Thymus (tissue), 11 donors: ENCODE data around the gene MAGI2. TPM values are rescaled to one million over a fixed set of nuclear protein-coding genes. Genes with fewer than 3 reads are reported as not detected.
"Not testable (repeated sequence)": the region's sequence is repeated elsewhere in the genome, so short reads cannot be mapped to it uniquely, and the experiment has no call there.

Experiments used
- DNase-seq, 9 donors: peaks; one replicate each; pipeline ENCODE4 v3.0.0-alpha.2; 2013; ENCODE audit warnings: low spot score in 9 of 9, low read depth in 6 of 9, missing footprints in 1 of 9
- H3K27ac ChIP-seq, 2 donors: one replicate each; pipeline ENCODE4 v1.5.1; 2013; ENCODE audit warnings: control low read depth in 1 of 2, low read depth in 1 of 2, low read length in 1 of 2, mild to moderate bottlenecking in 1 of 2, moderate library complexity in 1 of 2
- H3K27me3 ChIP-seq, 2 donors: one replicate each; pipeline ENCODE4 v1.5.1; 2013; ENCODE audit warnings: low read length in 1 of 2; ENCODE audit not compliant: control insufficient read depth in 2 of 2, insufficient read depth in 1 of 2
- H3K36me3 ChIP-seq, 2 donors: one replicate each; pipeline ENCODE4 v1.5.1; 2013; ENCODE audit warnings: low read length in 1 of 2, mild to moderate bottlenecking in 1 of 2, moderate library complexity in 1 of 2; ENCODE audit not compliant: control insufficient read depth in 2 of 2, insufficient read depth in 2 of 2
- H3K4me1 ChIP-seq, 2 donors: one replicate each; pipeline ENCODE4 v1.5.1; 2013; ENCODE audit warnings: low read length in 2 of 2; ENCODE audit not compliant: control insufficient read depth in 2 of 2, insufficient read depth in 2 of 2
- H3K4me3 ChIP-seq, 2 donors: one replicate each; pipeline ENCODE4 v1.5.1; 2013; ENCODE audit warnings: low read length in 2 of 2, control low read depth in 1 of 2, mild to moderate bottlenecking in 1 of 2
- H3K9me3 ChIP-seq, 2 donors: one replicate each; pipeline ENCODE4 v1.5.1; 2013; ENCODE audit warnings: low read length in 1 of 2, mild to moderate bottlenecking in 1 of 2; ENCODE audit not compliant: control insufficient read depth in 2 of 2, insufficient read depth in 1 of 2
- WGBS: extraction: QIAGEN DNeasy Blood & Tissue Kit; methylation state at CpG from one replicate; pipeline ENCODE4 v1.1.7; 2013; 5-methylcytosine and 5-hydroxymethylcytosine counted together
- polyA plus RNA-seq: library from polyadenylated mRNA; stranded (reverse); fragments of 200-250 nt; gene quantifications from one replicate; pipeline ENCODE4 v1.2.3, GENCODE V29; 2013
- total RNA-seq: library from RNA; stranded (reverse); fragments of 120-200 nt; gene quantifications from one replicate; pipeline ENCODE4 v1.2.4, GENCODE V29; 2013
- donor health status: healthy.

The MAGI2 gene
- total and polyA plus RNA-seq, 2 donors = 0.42 to 1.7 TPM

GRCh38 chr7:78983483-78983882, 470.0 kb downstream of the MAGI2 start:
- H3K27ac ChIP-seq = no peak overlapping the region
- DNase-seq = no peak
- no peaks in the 10 kb centered on the region for H3K4me1 ChIP-seq
- H3K27me3 ChIP-seq = no peaks in the 10 kb centered on the region
- H3K4me3 ChIP-seq = no peak overlapping the region
- no peaks in the 10 kb centered on the region for H3K36me3 ChIP-seq
- no peaks in the 10 kb centered on the region for H3K9me3 ChIP-seq

GRCh38 chr7:78970440-78970916, 483.0 kb downstream of the MAGI2 start:
- Histone ChIP-seq H3K4me1 (no peaks in the 10 kb centered on the region), H3K4me3 (no peak overlapping the region), H3K9me3 (no peaks in the 10 kb centered on the region), H3K36me3 (no peaks in the 10 kb centered on the region), H3K27me3 (no peaks in the 10 kb centered on the region), H3K27ac (no peak overlapping the region)
- DNase-seq = no peak

- H3K9me3 ChIP-seq = no peaks in the 10 kb centered on the region
- H3K4me3 ChIP-seq = no peak overlapping the region
- no peak for DNase-seq
- H3K4me1 ChIP-seq = no peaks in the 10 kb centered on the region
- H3K27me3 ChIP-seq = no peaks in the 10 kb centered on the region
- 92% methylated on average over 11 of the region's 11 CpGs for WGBS
- H3K27ac ChIP-seq = no peak overlapping the region
- H3K36me3 ChIP-seq = no peaks in the 10 kb centered on the region
These were observed 484.5 kb downstream of the MAGI2 start for GRCh38 chr7:78968951-78969350.

- not testable (repeated sequence) for H3K27ac ChIP-seq, H3K4me3 ChIP-seq, H3K9me3 ChIP-seq, DNase-seq, H3K27me3 ChIP-seq, H3K4me1 ChIP-seq, H3K36me3 ChIP-seq
- 96% methylated on average over 2 of the region's 2 CpGs for WGBS
These were observed 485.9 kb downstream of the MAGI2 start for GRCh38 chr7:78967561-78967960.

- H3K27ac ChIP-seq = no peak overlapping the region
- no peak for DNase-seq
- no peaks in the 10 kb centered on the region for H3K4me1 ChIP-seq
- 92% methylated on average over 2 of the region's 2 CpGs for WGBS
- H3K36me3 ChIP-seq = no peaks in the 10 kb centered on the region
- H3K9me3 ChIP-seq = no peaks in the 10 kb centered on the region
- no peaks in the 10 kb centered on the region for H3K27me3 ChIP-seq
- no peak overlapping the region for H3K4me3 ChIP-seq
These were observed 486.4 kb downstream of the MAGI2 start for GRCh38 chr7:78967046-78967445.

GRCh38 chr7:78959477-78959876, 494.0 kb downstream of the MAGI2 start:
- H3K9me3 ChIP-seq = no peaks in the 10 kb centered on the region
- no peaks in the 10 kb centered on the region for H3K36me3 ChIP-seq
- no peaks in the 10 kb centered on the region for H3K27me3 ChIP-seq
- no peak overlapping the region for H3K27ac ChIP-seq
- no peaks in the 10 kb centered on the region for H3K4me1 ChIP-seq
- WGBS = 96% methylated on average over 5 of the region's 5 CpGs
- DNase-seq = no peak
- no peak overlapping the region for H3K4me3 ChIP-seq

GRCh38 chr7:78955329-78955728, 498.1 kb downstream of the MAGI2 start:
- no peaks in the 10 kb centered on the region for H3K27me3 ChIP-seq
- H3K4me3 ChIP-seq = no peak overlapping the region
- 96% methylated on average over 1 of the region's 1 CpG for WGBS
- no peak overlapping the region for H3K27ac ChIP-seq
- H3K4me1 ChIP-seq = no peaks in the 10 kb centered on the region
- H3K9me3 ChIP-seq = no peaks in the 10 kb centered on the region
- no peak for DNase-seq
- H3K36me3 ChIP-seq = no peaks in the 10 kb centered on the region

GRCh38 chr7:78953726-78954363, 499.6 kb downstream of the MAGI2 start:
- no peak overlapping the region for H3K27ac ChIP-seq
- no peaks in the 10 kb centered on the region for H3K9me3 ChIP-seq
- no peaks in the 10 kb centered on the region for H3K36me3 ChIP-seq
- no peaks in the 10 kb centered on the region for H3K4me1 ChIP-seq
- H3K4me3 ChIP-seq = no peak overlapping the region
- no peak for DNase-seq
- WGBS = 90% methylated on average over 5 of the region's 5 CpGs
- H3K27me3 ChIP-seq = no peaks in the 10 kb centered on the region

- Histone ChIP-seq H3K9me3 (no peaks in the 10 kb centered on the region), H3K27me3 (no peaks in the 10 kb centered on the region), H3K4me3 (no peak overlapping the region), H3K27ac (no peak overlapping the region), H3K36me3 (no peaks in the 10 kb centered on the region), H3K4me1 (no peaks in the 10 kb centered on the region)
- 11% methylated on average over 1 of the region's 1 CpG for WGBS
- DNase-seq = no peak
These were observed 500.4 kb downstream of the MAGI2 start for GRCh38 chr7:78953090-78953489.

GRCh38 chr7:78939669-78940068, 513.8 kb downstream of the MAGI2 start:
- DNase-seq = no peak

More at GRCh38 chr7:78939669-78940068, 513.8 kb downstream of the MAGI2 start:
- H3K4me3 ChIP-seq = no peak overlapping the region
- no peak overlapping the region for H3K27ac ChIP-seq
- WGBS = 94% methylated on average over 4 of the region's 4 CpGs
- H3K36me3 ChIP-seq = no peaks in the 10 kb centered on the region
- no peaks in the 10 kb centered on the region for H3K9me3 ChIP-seq
- H3K4me1 ChIP-seq = no peaks in the 10 kb centered on the region
- H3K27me3 ChIP-seq = no peaks in the 10 kb centered on the region
